ENCODE results near the gene CACNA2D4.

Gene CACNA2D4

DNA sequence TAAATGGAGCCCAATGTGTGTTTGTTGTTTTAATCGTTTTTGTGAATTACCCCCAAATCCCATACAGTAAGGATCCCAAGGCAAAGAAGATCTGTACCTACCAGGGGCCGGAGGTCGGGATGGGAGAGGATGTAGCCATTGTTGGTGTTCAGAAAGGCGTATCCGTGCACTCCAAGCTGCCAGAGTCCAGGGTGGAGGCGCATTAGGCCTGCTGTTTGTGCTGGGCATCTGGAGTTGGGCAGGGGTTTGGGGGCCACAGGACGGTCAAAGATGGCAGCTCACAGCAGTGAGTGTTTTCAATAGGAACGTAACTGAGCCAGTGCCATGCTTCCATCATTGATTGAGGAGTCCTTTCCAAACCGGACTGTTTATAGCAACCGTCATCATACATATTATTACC lies 40.2 kb downstream of the CACNA2D4 start:
- no peak overlapping the region for H3K27ac ChIP-seq
- TF ChIP-seq ZFX (IDR thresholded peaks at IDR 0.05) (no peak), CTCF (conservative IDR thresholded peaks at IDR 0.05) (no peak)

DNA sequence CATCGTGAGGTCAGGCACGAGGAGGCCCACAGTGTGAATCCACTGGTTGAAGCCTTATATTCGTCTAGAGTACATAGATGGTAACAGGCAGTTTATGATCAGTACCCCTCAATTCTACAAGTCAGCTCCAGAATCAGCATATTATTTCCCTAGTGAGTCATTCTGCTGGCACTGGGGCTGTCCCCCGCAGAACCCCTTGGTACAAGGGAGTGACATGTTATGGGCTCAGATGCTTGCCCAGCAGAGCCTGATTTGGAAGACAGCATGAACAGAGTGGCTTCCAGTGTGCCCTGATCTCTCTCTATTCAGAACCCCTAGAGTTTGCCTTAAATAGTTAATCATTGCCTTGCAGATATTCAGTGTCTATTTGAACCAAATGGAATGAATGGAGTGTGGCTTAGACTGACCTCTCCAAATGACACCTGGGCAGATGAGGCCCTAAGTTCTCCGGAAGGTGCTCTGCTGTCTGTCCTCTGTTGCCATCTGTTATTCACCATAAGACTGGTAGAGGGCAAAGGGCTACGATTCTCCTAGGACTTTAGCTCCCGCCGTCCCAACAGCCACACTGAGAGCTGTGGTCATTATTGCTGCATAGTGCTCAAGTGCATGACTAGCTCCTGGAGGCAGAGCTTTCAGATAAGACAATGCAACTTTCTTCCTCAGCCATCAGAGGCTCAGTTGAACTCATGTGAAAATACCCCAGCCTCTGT lies 41.1 kb downstream of the CACNA2D4 start:
- no peak overlapping the region for H3K27ac ChIP-seq
- TF ChIP-seq CTCF (conservative IDR thresholded peaks at IDR 0.05), result no peak
- TF ChIP-seq ZFX (IDR thresholded peaks at IDR 0.05), result no peak

- TF ChIP-seq CTCF (conservative IDR thresholded peaks at IDR 0.05) (no peak), ZFX (IDR thresholded peaks at IDR 0.05) (no peak)
- no peak overlapping the region for H3K27ac ChIP-seq
These were observed 42.4 kb downstream of the CACNA2D4 start for GRCh38 chr12:1876086-1876485.

- TF ChIP-seq CTCF (conservative IDR thresholded peaks at IDR 0.05) (no peak), ZFX (IDR thresholded peaks at IDR 0.05) (no peak)
- no peak overlapping the region for H3K27ac ChIP-seq
These were observed 42.8 kb downstream of the CACNA2D4 start for GRCh38 chr12:1875608-1876007.

GRCh38 chr12:1873531-1874510 lies 44.6 kb downstream of the CACNA2D4 start:
- TF ChIP-seq ZFX (IDR thresholded peaks at IDR 0.05) (no peak), CTCF (conservative IDR thresholded peaks at IDR 0.05) (no peak)

DNA sequence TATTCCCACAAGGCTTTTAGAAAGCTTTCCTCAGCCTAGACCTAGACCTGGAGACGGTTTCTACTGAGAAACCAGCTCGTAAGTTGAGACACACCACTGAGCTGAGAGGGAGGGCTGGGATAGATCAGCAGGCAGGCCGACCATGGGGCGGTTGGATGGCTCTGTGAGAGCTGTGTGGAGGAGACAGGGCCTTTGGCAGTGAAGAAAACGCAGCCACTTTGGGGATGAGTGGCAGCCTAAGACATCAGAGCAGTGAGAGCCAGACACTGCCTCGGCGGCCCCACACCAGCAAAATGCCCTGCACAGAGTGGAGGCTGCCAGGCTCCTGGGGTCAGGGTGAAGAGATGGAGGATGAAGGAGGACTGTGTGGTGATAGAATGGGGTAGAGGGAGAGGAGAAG lies 46.0 kb downstream of the CACNA2D4 start:
- TF ChIP-seq CTCF (conservative IDR thresholded peaks at IDR 0.05) (no peak), ZFX (IDR thresholded peaks at IDR 0.05) (no peak)
- no peak overlapping the region for H3K27ac ChIP-seq

More at GRCh38 chr12:1873531-1874510, 44.6 kb downstream of the CACNA2D4 start:
- no peak overlapping the region for H3K27ac ChIP-seq

DNA sequence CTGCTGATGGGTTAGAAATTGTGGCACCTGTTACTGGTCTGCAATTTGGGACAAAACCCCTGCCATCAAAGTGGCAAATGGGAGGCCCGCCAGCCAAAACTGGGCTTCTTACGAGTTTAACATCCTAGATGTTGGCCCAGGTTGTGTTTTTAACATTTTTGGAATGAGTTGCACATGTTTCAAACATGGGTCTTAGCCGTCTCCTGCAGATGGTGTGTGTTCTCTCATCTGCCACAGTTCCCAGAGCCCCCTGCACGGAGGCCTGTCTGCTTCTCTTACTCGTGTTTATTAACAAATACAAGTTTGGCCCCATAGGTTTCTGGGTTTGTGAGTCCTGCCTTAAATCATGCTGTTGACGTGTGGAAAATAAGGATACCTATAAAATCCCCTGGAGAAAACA lies 46.5 kb downstream of the CACNA2D4 start:
- TF ChIP-seq ZFX (IDR thresholded peaks at IDR 0.05), result no peak
- no peak for TF ChIP-seq CTCF (conservative IDR thresholded peaks at IDR 0.05)
- no peak overlapping the region for H3K27ac ChIP-seq
